HepG2 (cell line): ENCODE results near the gene FNDC3A.

ENCODE experiments used
- ATM ChIP-seq: fragments of 450-650 bp; IDR thresholded peaks from 2 replicates; pipeline ENCODE4 v1.7.1; 2017; ENCODE audit warnings: mild to moderate bottlenecking, borderline replicate concordance
- CREB1 ChIP-seq, 2 experiments: fragments of 450-650 bp in 1 of 2; IDR thresholded peaks; 2 replicates each; pipeline ENCODE4 v1.6.1; 2016 to 2017; ENCODE audit warnings: control low read depth in 1 of 2, mild to moderate bottlenecking in 1 of 2, missing compliant biosample characterization in 1 of 2, missing genetic modification characterization in 1 of 2
- KLF16 ChIP-seq, 2 experiments: sonication (generic) in 1 of 2; formaldehyde crosslinking in 1 of 2; IDR thresholded peaks; 2 replicates each; pipeline versions ENCODE4 v1.6.1 to v1.8.0; 2016 to 2023; ENCODE audit warnings: missing genetic modification reagents in 2 of 2, missing compliant biosample characterization in 1 of 2
- REPIN1 ChIP-seq: sonication (generic); formaldehyde crosslinking; IDR thresholded peaks from 2 replicates; pipeline ENCODE4 v1.8.0; 2022; ENCODE audit warnings: missing genetic modification reagents, low read depth, mild to moderate bottlenecking, borderline replicate concordance
- ZNF350 ChIP-seq: sonication (generic); formaldehyde crosslinking; IDR thresholded peaks from 2 replicates; pipeline ENCODE4 v1.4.0; 2020; ENCODE audit warnings: mild to moderate bottlenecking, low read depth, missing genetic modification reagents, borderline replicate concordance
- ZNF660 ChIP-seq: sonication (generic); formaldehyde crosslinking; IDR thresholded peaks from 2 replicates; pipeline ENCODE4 v1.5.1; 2020; ENCODE audit warnings: mild to moderate bottlenecking, low read depth, missing genetic modification reagents, borderline replicate concordance
- TF ChIP-seq, protein P1 (sequence below): sonication (generic); formaldehyde crosslinking; IDR thresholded peaks from 2 replicates; pipeline ENCODE4 v1.5.0; 2020; ENCODE audit warnings: mild to moderate bottlenecking, missing genetic modification reagents, moderate library complexity
- TF ChIP-seq, protein P2 (sequence below): sonication (generic); formaldehyde crosslinking; IDR thresholded peaks from 2 replicates; pipeline ENCODE4 v1.4.0; 2020; ENCODE audit warnings: mild to moderate bottlenecking, low read depth, missing genetic modification reagents

DNA sequence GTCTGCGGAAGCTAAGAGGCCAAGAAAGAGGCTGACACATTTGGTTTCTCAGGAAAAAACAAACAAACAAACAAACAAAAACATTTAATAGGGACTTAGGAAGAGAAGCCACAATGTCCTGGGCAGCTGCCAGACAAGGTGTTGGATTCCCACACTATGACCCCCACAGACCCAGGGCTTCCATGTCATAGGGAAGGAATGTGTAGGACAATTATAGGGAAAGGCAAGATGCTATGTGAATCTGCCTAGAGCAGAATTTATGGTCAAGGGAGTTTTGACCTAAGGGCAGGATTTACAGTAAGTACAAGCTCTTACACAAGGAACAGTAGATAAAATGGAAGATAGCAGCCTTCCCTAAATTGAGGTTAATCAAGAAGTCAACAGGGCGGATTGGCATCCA lies 262.9 kb downstream of the FNDC3A start:
- TF ChIP-seq ZNF660 (no peak), CREB1 (IDR thresholded peaks at IDR 0.05) (no peak), CREB1 (CRISPR knock-in tag; IDR thresholded peaks at IDR 0.05) (no peak), KLF16 (CRISPR knock-in tag; IDR thresholded peaks at IDR 0.05) (no peak), ATM (no peak), REPIN1 (CRISPR knock-in tag) (no peak), ZNF350 (CRISPR knock-in tag) (no peak)
- TF ChIP-seq, protein P1, sequence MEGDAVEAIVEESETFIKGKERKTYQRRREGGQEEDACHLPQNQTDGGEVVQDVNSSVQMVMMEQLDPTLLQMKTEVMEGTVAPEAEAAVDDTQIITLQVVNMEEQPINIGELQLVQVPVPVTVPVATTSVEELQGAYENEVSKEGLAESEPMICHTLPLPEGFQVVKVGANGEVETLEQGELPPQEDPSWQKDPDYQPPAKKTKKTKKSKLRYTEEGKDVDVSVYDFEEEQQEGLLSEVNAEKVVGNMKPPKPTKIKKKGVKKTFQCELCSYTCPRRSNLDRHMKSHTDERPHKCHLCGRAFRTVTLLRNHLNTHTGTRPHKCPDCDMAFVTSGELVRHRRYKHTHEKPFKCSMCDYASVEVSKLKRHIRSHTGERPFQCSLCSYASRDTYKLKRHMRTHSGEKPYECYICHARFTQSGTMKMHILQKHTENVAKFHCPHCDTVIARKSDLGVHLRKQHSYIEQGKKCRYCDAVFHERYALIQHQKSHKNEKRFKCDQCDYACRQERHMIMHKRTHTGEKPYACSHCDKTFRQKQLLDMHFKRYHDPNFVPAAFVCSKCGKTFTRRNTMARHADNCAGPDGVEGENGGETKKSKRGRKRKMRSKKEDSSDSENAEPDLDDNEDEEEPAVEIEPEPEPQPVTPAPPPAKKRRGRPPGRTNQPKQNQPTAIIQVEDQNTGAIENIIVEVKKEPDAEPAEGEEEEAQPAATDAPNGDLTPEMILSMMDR (CRISPR knock-in tag), result no peak
- TF ChIP-seq, protein P2, sequence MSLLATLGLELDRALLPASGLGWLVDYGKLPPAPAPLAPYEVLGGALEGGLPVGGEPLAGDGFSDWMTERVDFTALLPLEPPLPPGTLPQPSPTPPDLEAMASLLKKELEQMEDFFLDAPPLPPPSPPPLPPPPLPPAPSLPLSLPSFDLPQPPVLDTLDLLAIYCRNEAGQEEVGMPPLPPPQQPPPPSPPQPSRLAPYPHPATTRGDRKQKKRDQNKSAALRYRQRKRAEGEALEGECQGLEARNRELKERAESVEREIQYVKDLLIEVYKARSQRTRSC (CRISPR knock-in tag), result no peak
